AG04449 (cell line): ENCODE results near the gene CNKSR3.
A peak's percentile ranks its signal among the peaks of the same experiment; 100 is the strongest.

ENCODE experiments used
- CTCF ChIA-PET: fragments of 350-600 bp; formaldehyde crosslinking; extraction: SDS; loops from one replicate; lab custom pipeline; 2021; ENCODE audit warnings: antibody characterized with exemption; lab: Yijun Ruan, JAX
- POLR2A ChIA-PET: fragments of 400-600, 350-600 bp; formaldehyde crosslinking; extraction: SDS; loops from one replicate; lab custom pipeline; 2020; ENCODE audit warnings: antibody characterized with exemption, inconsistent platforms; lab: Yijun Ruan, JAX
- DNase-seq: peaks from one replicate; pipeline ENCODE4 v3.0.0-alpha.2; 2010; ENCODE audit warnings: low read depth, low spot score
- H3K4me3 ChIP-seq: 2 replicates; pipeline ENCODE4 v1.5.1; 2011; ENCODE audit warnings: low read depth, mild to moderate bottlenecking, control low read depth, low read length
- TF ChIP-seq, protein P1 (sequence below): IDR thresholded peaks from one replicate; pipeline ENCODE4 v1.5.1; 2011; ENCODE audit warnings: mild to moderate bottlenecking, moderate library complexity, low read length, control low read depth, inconsistent platforms; ENCODE audit not compliant: insufficient read depth; ENCODE audit errors: missing control alignments

Gene CNKSR3

DNA sequence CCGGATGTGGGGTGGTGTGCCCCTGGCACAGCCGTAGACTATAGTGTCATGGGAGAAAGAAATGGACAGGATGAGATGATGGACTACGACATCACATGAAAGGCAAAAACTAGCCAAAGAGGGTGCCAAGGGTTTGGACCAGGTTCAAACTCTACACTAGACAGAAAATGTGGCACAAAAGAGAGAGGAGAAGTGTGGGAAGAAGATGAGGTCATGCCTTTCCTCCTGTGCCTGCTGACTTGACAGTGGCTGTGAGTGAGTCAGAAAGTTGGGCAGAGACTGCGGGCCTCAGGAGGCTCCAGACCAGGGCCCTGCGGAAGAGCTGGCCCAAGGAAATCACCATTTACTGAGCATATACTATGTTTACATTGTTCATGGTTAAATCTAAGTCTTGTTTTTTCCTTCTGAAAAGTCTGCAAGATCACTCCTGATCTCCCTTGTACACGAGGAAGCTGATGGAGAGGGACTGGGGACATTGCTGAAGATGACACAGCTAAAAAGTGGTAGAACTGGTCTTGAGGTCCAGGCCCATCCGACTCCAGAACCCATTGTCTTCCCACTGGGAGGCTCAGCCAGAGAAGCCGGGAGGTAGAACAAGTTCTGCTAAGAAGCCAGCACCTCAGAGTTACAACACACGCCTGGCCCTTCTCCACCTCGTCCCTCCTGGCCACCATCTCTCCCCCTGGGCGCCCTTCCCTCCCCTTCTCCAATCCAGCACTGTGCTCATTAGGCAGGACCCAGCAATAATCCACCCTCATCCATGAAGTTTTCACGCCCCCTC is 35.6 kb downstream of the CNKSR3 start:
- TF ChIP-seq, protein P1, sequence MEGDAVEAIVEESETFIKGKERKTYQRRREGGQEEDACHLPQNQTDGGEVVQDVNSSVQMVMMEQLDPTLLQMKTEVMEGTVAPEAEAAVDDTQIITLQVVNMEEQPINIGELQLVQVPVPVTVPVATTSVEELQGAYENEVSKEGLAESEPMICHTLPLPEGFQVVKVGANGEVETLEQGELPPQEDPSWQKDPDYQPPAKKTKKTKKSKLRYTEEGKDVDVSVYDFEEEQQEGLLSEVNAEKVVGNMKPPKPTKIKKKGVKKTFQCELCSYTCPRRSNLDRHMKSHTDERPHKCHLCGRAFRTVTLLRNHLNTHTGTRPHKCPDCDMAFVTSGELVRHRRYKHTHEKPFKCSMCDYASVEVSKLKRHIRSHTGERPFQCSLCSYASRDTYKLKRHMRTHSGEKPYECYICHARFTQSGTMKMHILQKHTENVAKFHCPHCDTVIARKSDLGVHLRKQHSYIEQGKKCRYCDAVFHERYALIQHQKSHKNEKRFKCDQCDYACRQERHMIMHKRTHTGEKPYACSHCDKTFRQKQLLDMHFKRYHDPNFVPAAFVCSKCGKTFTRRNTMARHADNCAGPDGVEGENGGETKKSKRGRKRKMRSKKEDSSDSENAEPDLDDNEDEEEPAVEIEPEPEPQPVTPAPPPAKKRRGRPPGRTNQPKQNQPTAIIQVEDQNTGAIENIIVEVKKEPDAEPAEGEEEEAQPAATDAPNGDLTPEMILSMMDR: no peak
- peak; percentile 42 for DNase-seq
- POLR2A ChIA-PET: no interaction called here
- H3K4me3 ChIP-seq: no peak overlapping the region
- CTCF ChIA-PET: interaction anchor here (1.3 kb wide), 1 partner anchor 17 kb away, joined by 5 read pairs; no protein-coding TSS in a partner anchor

DNA sequence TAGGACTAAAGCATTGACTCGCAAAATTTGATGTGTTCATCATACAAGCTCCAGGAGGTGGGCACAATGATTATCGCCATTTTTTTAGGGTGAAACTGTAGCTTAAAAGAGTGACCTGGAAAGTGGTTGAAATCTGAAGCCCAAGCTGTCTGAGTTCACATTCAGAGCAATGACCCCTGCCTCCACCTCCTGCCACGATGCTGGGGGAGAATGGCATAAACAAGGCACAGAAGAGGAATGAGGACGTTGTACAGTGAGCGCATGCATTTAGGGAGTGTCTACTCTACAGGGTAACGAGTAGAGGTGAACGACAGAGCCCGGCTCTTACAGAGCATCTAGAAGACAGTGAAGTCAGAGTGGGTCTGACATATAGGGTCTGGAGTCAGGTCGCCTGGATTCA is 37.2 kb downstream of the CNKSR3 start:
- no peak overlapping the region for H3K4me3 ChIP-seq
- DNase-seq: no peak
- ChIA-PET POLR2A (no interaction called here), CTCF (no interaction called here)
- TF ChIP-seq, protein P1: no peak

DNA sequence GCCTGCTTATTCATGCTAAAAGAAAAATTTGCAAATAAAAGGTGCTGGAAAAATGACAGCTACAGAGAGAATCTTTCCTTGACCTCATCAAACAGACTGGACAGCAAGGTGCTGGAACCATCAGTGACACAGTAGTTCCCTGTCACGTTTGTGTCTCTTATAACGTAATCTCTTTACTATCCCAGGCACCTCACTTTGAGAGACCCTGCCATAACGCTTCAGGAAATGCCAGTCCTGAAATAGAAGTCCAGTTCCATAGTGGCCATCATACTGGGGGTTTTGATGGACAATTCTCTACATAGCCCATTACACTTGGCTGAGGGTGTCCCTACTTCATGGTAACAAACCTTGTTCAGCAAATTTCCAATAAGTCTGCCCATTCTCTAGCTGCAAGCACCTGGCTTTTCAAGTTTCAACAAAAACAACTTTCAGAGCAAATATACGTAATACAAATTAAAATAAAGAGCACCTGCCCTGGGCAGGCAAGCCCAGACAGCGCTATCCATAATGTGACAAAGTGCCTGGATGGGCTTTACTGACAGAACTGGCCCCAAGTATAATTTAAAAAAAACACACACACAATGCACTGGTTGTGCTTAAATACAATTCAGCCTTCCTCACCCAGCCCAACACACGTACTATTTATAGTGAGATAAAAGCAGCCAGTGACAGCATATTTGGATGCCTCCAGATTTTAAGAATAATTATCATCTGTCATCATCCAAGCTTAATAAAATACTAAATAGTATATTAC is 38.7 kb downstream of the CNKSR3 start:
- POLR2A ChIA-PET: no interaction called here
- no peak for DNase-seq
- TF ChIP-seq, protein P1: no peak
- CTCF ChIA-PET: no interaction called here
- H3K4me3 ChIP-seq: no peak overlapping the region

DNA sequence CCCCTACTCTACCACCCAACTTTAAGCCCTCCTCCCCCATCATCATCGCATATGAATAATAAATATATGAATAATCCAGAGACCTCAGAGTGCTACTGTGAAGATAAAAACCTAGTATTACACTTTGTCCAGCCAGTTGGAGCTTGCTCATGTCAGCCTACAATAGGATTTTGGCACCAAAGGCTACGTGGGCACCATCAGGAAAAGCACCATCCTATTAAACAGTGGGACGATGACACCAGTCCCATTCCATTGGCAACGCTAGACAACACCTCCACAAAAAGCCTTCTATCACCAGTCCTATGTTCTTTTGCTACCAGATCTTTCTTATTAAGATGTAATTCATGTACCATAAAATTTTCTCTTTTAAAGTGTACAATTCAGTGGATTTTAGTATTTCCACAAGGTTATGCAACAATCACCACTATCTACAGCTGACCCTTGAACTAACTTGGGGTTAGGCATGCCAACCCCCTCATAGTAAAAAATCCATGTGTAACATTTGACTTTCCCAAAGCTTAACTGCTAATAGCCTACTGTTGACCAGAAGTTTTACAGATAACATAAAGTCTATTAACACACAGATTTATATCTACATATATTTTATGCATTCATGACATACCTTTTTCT is 41.1 kb downstream of the CNKSR3 start:
- CTCF ChIA-PET: interaction anchor here (1.0 kb wide), 1 partner anchor 10 kb away, joined by 3 read pairs; no protein-coding TSS in a partner anchor
- no peak overlapping the region for H3K4me3 ChIP-seq
- POLR2A ChIA-PET: no interaction called here
- DNase-seq: no peak
- TF ChIP-seq, protein P1: no peak

DNA sequence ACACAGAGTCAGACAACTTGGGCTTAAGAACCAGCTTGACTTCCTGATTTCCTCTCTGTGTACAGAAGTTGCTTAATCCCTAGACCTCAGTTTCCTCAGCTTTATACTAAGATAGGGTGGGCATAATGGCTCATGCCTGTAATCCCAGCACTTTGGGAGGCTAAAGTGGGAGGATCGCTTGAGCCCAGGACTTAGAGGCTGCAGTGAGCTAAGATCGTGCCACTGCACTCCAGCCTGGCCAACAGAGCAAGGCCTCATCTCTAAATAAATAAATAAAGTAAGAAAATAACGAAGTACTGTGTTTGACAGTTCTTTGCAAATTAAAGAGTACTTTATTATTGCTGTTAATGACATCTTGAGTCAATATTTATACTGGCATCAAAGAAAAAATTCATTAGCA is 41.7 kb downstream of the CNKSR3 start:
- TF ChIP-seq, protein P1: no peak
- H3K4me3 ChIP-seq: no peak overlapping the region
- POLR2A ChIA-PET: no interaction called here
- CTCF ChIA-PET: interaction anchor here (1.0 kb wide), 1 partner anchor 10 kb away, joined by 3 read pairs; no protein-coding TSS in a partner anchor
- DNase-seq: no peak
